Cardiac fibroblast (primary cell): ENCODE results near the gene RPP25L.

Source experiments
- DNase-seq, 2 donors: peaks; one replicate each; pipeline versions ENCODE4 v3.0.0 to v3.0.0-alpha.2; 2010; ENCODE audit warnings: low read depth in 2 of 2
- H3K4me3 ChIP-seq, 2 donors: replicated peaks in 1 of 2; 1 replicate in 1 of 2; 2 replicates in 1 of 2; pipeline ENCODE4 v1.5.1; 2011; ENCODE audit warnings: low read depth in 2 of 2, low read length in 2 of 2, mild to moderate bottlenecking in 2 of 2, moderate library complexity in 1 of 2
- CTCF ChIP-seq: IDR thresholded peaks from one replicate; pipeline ENCODE4 v1.5.1; 2011; ENCODE audit warnings: low read depth, mild to moderate bottlenecking, low read length, inconsistent platforms

Gene RPP25L

GRCh38 chr9:34630402-34631154 is 18.7 kb upstream of the RPP25L start:
- TF ChIP-seq CTCF = no peak
- DNase-seq = no peak
- no peak overlapping the region for H3K4me3 ChIP-seq

GRCh38 chr9:34629491-34629808 is 17.6 kb upstream of the RPP25L start:
- no peak for DNase-seq
- TF ChIP-seq CTCF = no peak
- H3K4me3 ChIP-seq = no peak overlapping the region

GRCh38 chr9:34628656-34629490 is 17.0 kb upstream of the RPP25L start, which contains the start of gene ARID3C:
Gene ARID3C, minus strand, starts transcription at chr9:34629066. Its CDS starts 1,052 bp downstream, at chr9:34628014.
- H3K4me3 ChIP-seq = peak within 1 kb of the TSS; percentile 42 to 46
- DNase-seq = no peak
- no peak for TF ChIP-seq CTCF

GRCh38 chr9:34627716-34628655 is 16.1 kb upstream of the RPP25L start:
- TF ChIP-seq CTCF = no peak
- peak overlapping the region in 1 of 2 donors; percentile 46 for H3K4me3 ChIP-seq
- DNase-seq = no peak

- no peak for DNase-seq
- no peak for TF ChIP-seq CTCF
- no peak overlapping the region for H3K4me3 ChIP-seq
Measured at GRCh38 chr9:34625186-34625486, 13.2 kb upstream of the RPP25L start.

- DNase-seq = no peak
- no peak for TF ChIP-seq CTCF
- no peak overlapping the region for H3K4me3 ChIP-seq
Measured at GRCh38 chr9:34624475-34625185, 12.7 kb upstream of the RPP25L start.
